Stomach (tissue), 19 donors: Measurements from ENCODE around the gene GRAMD1A. TPM values are rescaled to one million over a fixed set of nuclear protein-coding genes. Genes with fewer than 3 reads are reported as not detected.

Experiments used
- DNase-seq, 2 donors: peaks; one replicate each; pipeline versions ENCODE4 v3.0.0 to v3.0.0-alpha.2; 2013 to 2019
- H3K27ac ChIP-seq, 5 donors: fragments of 200-600 bp in 4 of 5; sonication (generic) in 4 of 5; one replicate each; pipeline ENCODE4 v1.5.1; 2013 to 2019; ENCODE audit warnings: mild to moderate bottlenecking in 1 of 5, moderate library complexity in 1 of 5
- H3K27me3 ChIP-seq, 3 donors: fragments of 200-600 bp; sonication (generic); one replicate each; pipeline ENCODE4 v1.5.1; 2017 to 2019; ENCODE audit warnings: mixed run types in 1 of 3
- H3K36me3 ChIP-seq, 4 donors: fragments of 200-600 bp; sonication (generic); 1 replicate in 3 of 4; 2 replicates in 1 of 4; pipeline ENCODE4 v1.5.1; 2016 to 2019
- H3K4me1 ChIP-seq, 4 donors: fragments of 200-600 bp; sonication (generic); one replicate each; pipeline ENCODE4 v1.5.1; 2016 to 2019
- H3K4me3 ChIP-seq, 4 donors: fragments of 200-600 bp; sonication (generic) in 3 of 4; one replicate each; pipeline ENCODE4 v1.5.1; 2016 to 2019; ENCODE audit warnings: mild to moderate bottlenecking in 1 of 4
- H3K9me3 ChIP-seq, 4 donors: fragments of 200-600 bp; sonication (generic); one replicate each; pipeline ENCODE4 v1.5.1; 2016 to 2019
- EP300 ChIP-seq: sonication (generic); formaldehyde crosslinking; IDR thresholded peaks from one replicate; pipeline ENCODE4 v1.6.1; 2017; ENCODE audit warnings: antibody characterized with exemption
- POLR2A ChIP-seq, 4 donors: fragments of 450-650 bp; IDR thresholded peaks; one replicate each; pipeline ENCODE4 v1.6.1; 2016; ENCODE audit warnings: antibody characterized with exemption in 4 of 4, control low read depth in 2 of 4, mild to moderate bottlenecking in 1 of 4, moderate library complexity in 1 of 4
- POLR2AphosphoS5 ChIP-seq, 3 donors: sonication (generic); formaldehyde crosslinking; IDR thresholded peaks; one replicate each; pipeline ENCODE4 v1.6.1; 2016; ENCODE audit warnings: antibody characterized with exemption in 3 of 3
- WGBS, 5 donors: extraction: QIAGEN DNeasy Blood & Tissue Kit in 3 of 5; methylation state at CpG; one replicate each; pipeline versions ENCODE4 v1.1.5 to v1.1.7; 2013 to 2018; 5-methylcytosine and 5-hydroxymethylcytosine counted together
- intact Hi-C: fragments of 100-400 bp; cut with DNase I; formaldehyde crosslinking; loops from one replicate; pipeline ENCODE4 v1.15.1; 2023; ENCODE audit warnings: low total_unique reads
- long read RNA-seq, 10 donors: transcript quantifications; one replicate each; lab custom pipeline, GENCODE V29; 2026
- polyA plus RNA-seq, 3 donors: library from polyadenylated mRNA; stranded (reverse); fragments of 200-250 nt; gene quantifications; one replicate each; pipeline ENCODE4 v1.2.3, GENCODE V29; 2013
- total RNA-seq, 5 donors: library from RNA; depleted of rRNA; stranded (reverse); fragments of >200 nt; gene quantifications; one replicate each; pipeline versions ENCODE4 v1.1.0 to v1.2.3, GENCODE V29; 2014 to 2016
- TF ChIP-seq, protein P1 (sequence below), 7 experiments: fragments of 450-650 bp in 4 of 7; fragments of 200-600 bp in 3 of 7; sonication (generic) in 3 of 7; IDR thresholded peaks; one replicate each; pipeline ENCODE4 v1.5.1; 2016 to 2019; ENCODE audit warnings: antibody characterized with exemption in 7 of 7, control low read depth in 2 of 7, mild to moderate bottlenecking in 1 of 7
- donor health status: healthy with polysubstance abuse.
- donor health status: Bipolar disorder and iron deficiency.
- donor health status: healthy.

Gene GRAMD1A
- 10 to 100 TPM; 39.7 to 74.1 (median 48.1) TPM for total RNA-seq
- polyA plus RNA-seq, result 10 to 100 TPM; 29.8 to 52.2 (median 34.4) TPM
- long read RNA-seq, donor 1, result 0 reads
- long read RNA-seq, donor 2, partial matches to known transcripts, result 0 of 2 reads
- long read RNA-seq, donor 2, other reads (novel, unspliced or antisense), result 0 of 2 reads
- long read RNA-seq, donor 3, partial matches to known transcripts, result 0 of 8 reads
- long read RNA-seq, donor 3, other reads (novel, unspliced or antisense), result 5 of 8 reads
- long read RNA-seq, donor 4, result 0 reads
- long read RNA-seq, donor 5, partial matches to known transcripts, result 6 of 7 reads
- long read RNA-seq, donor 5, other reads (novel, unspliced or antisense), result 0 of 7 reads
- long read RNA-seq, donor 6, partial matches to known transcripts, result 7 of 23 reads
- long read RNA-seq, donor 6, other reads (novel, unspliced or antisense), result 11 of 23 reads
- long read RNA-seq, donor 7, partial matches to known transcripts, result 0 of 5 reads
- long read RNA-seq, donor 7, other reads (novel, unspliced or antisense), result 5 of 5 reads
- long read RNA-seq, donor 8, partial matches to known transcripts, result 0 of 2 reads
- long read RNA-seq, donor 8, other reads (novel, unspliced or antisense), result 0 of 2 reads
- long read RNA-seq, donor 9, partial matches to known transcripts, result 18 of 21 reads
- long read RNA-seq, donor 9, other reads (novel, unspliced or antisense), result 0 of 21 reads
- long read RNA-seq, donor 10, result 0 reads

DNA sequence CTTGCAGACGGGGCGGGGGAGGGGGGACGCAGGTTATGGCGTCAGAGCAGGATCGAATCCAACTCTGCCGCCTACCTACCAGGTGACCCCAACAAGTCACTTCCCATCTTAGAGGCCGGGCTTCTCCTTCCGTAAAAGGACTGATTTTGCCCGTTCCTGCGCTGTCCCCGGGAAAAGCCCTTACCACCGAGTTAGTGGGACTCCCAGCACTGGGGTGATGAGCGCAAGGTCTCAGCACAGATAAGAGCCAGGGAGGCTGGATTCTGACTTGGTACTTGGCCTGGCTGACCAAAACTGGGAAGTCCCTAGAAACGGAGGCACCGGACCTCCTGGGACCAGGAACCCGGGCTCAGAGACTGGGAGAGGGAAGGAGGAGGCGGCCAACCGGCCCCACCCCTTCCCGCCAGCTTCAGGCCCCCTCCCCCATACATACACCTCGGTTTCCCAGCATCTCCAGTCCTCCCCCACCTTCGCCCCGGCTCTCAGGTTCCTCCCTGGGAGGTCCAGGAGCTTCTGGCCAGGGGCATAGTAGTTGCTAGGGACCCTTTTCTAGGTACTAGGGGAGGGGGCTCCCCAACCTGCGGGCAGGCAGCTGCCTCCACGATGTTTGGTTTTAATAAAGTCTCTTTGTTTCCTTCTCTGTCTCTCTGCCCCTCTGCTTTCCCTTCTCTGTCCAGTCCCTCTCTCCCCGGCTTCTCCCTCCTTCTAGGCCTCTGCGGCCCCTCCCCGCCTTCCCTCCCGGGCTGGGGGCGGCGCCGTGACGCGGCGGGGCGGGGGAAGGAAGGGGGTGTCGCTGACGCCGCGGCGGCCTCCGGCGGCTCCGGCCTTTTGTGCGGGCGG, at the start of gene GRAMD1A:
Gene GRAMD1A, plus strand, starts transcription at position 826 of the 840 bp plus-strand sequence. CDS start 156 bp downstream, outside the sequence.
- TF ChIP-seq POLR2AphosphoS5 (IDR thresholded peaks at IDR 0.05), result peak; percentile 88 to 93 (median 92)
- TF ChIP-seq POLR2A (IDR thresholded peaks at IDR 0.05), result peak in 2 of 4 donors; percentile 69 to 88
- TF ChIP-seq EP300, result peak; percentile 29
- TF ChIP-seq, protein P1, sequence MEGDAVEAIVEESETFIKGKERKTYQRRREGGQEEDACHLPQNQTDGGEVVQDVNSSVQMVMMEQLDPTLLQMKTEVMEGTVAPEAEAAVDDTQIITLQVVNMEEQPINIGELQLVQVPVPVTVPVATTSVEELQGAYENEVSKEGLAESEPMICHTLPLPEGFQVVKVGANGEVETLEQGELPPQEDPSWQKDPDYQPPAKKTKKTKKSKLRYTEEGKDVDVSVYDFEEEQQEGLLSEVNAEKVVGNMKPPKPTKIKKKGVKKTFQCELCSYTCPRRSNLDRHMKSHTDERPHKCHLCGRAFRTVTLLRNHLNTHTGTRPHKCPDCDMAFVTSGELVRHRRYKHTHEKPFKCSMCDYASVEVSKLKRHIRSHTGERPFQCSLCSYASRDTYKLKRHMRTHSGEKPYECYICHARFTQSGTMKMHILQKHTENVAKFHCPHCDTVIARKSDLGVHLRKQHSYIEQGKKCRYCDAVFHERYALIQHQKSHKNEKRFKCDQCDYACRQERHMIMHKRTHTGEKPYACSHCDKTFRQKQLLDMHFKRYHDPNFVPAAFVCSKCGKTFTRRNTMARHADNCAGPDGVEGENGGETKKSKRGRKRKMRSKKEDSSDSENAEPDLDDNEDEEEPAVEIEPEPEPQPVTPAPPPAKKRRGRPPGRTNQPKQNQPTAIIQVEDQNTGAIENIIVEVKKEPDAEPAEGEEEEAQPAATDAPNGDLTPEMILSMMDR (IDR thresholded peaks at IDR 0.05), result no peak
- DNase-seq, result peak; percentile 92 to 96
- WGBS, 5 donors, result 0 to 3% (median 2%) methylated on average over 33 to 39 of the region's 45 CpGs
- Histone ChIP-seq H3K27me3 (no peaks in the 10 kb centered on the region), H3K4me3 (peak within 1 kb of the TSS; percentile 82 to 92 (median 86)), H3K9me3 (no peaks in the 10 kb centered on the region), H3K27ac (peak within 1 kb of the TSS; percentile 94 to 99 (median 99)), H3K4me1 (peaks cover 56 to 93% (median 83%) of the 10 kb centered on the region in 4 donors), H3K36me3 (peaks cover 0 to 3% (median 0%) of the 10 kb centered on the region in 4 donors)
- intact Hi-C loops, result no loop called here

DNA sequence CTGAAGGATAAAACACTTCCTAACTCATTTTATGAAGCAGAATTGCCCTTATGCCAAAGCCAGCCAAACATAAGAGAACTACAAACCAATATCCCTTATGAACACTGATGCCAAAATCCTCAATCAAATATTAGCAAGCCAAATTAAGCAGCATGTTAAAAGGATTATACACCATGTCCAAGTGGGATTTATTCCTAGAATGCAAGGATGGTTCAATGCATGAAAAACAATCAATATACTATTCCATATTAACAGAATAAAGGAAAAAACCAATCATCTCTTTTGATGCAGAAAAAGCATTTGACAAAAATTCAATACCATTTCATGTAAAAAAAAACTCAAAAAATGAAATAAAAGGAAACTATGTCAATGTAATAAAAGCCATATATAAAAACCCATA, 47.0 kb upstream of the GRAMD1A start:
- DNase-seq, result no peak
- no peaks in the 10 kb centered on the region for H3K4me1 ChIP-seq
- peaks cover 7 to 73% (median 30%) of the 10 kb centered on the region in 4 donors for H3K36me3 ChIP-seq
- no peak overlapping the region for H3K27ac ChIP-seq
- H3K9me3 ChIP-seq, result peaks cover 22 to 91% (median 73%) of the 10 kb centered on the region in 4 donors
- TF ChIP-seq POLR2A (IDR thresholded peaks at IDR 0.05) (no peak), POLR2AphosphoS5 (IDR thresholded peaks at IDR 0.05) (no peak), EP300 (no peak)
- TF ChIP-seq, protein P1 (IDR thresholded peaks at IDR 0.05), result no peak
- intact Hi-C loops, result no loop called here
- H3K4me3 ChIP-seq, result no peak overlapping the region
- H3K27me3 ChIP-seq, result no peaks in the 10 kb centered on the region

GRCh38 chr19:34957830-34958751, 42.0 kb upstream of the GRAMD1A start:
- TF ChIP-seq EP300, result no peak
- TF ChIP-seq POLR2A (IDR thresholded peaks at IDR 0.05), result no peak
- TF ChIP-seq, protein P1 (IDR thresholded peaks at IDR 0.05), result no peak
- no peak for TF ChIP-seq POLR2AphosphoS5 (IDR thresholded peaks at IDR 0.05)
- intact Hi-C loops, result no loop called here
- peaks cover 12 to 23% (median 17%) of the 10 kb centered on the region in 4 donors for H3K4me1 ChIP-seq
- H3K27ac ChIP-seq, result no peak overlapping the region
- H3K36me3 ChIP-seq, result peaks cover 35 to 79% (median 59%) of the 10 kb centered on the region in 4 donors
- WGBS, 5 donors, result 94 to 96% (median 96%) methylated on average over 22 of the region's 22 CpGs
- no peaks in the 10 kb centered on the region for H3K27me3 ChIP-seq
- H3K4me3 ChIP-seq, result no peak overlapping the region
- H3K9me3 ChIP-seq, result peaks cover 42 to 93% (median 78%) of the 10 kb centered on the region in 4 donors
- DNase-seq, result no peak
